K562 (cell line): Measurements from ENCODE around the gene YARS1. TPM values are rescaled to one million over a fixed set of nuclear protein-coding genes. Genes with fewer than 3 reads are reported as not detected.
A peak's percentile ranks its signal among the peaks of the same experiment; 100 is the strongest.

Experiments used
- CREB1 ChIP-seq, 2 experiments: sonication (generic) in 1 of 2; formaldehyde crosslinking in 1 of 2; IDR thresholded peaks; 2 replicates each; pipeline versions ENCODE4 v1.6.1 to v1.8.0; 2012 to 2022; ENCODE audit warnings: inconsistent platforms in 1 of 2, mild to moderate bottlenecking in 1 of 2, missing genetic modification reagents in 1 of 2, moderate library complexity in 1 of 2
- CXXC5 ChIP-seq: fragments of 250-450 bp; sonication (Bioruptor Pico); IDR thresholded peaks from 2 replicates; pipeline ENCODE4 v1.8.0; 2022; ENCODE audit warnings: inconsistent platforms, mild to moderate bottlenecking, moderate library complexity
- ELK1 ChIP-seq: sonication (generic); formaldehyde crosslinking; IDR thresholded peaks from 2 replicates; pipeline ENCODE4 v1.8.1; 2022; ENCODE audit warnings: missing genetic modification reagents
- ETV5 ChIP-seq: sonication (generic); formaldehyde crosslinking; IDR thresholded peaks from 2 replicates; pipeline ENCODE4 v1.4.0; 2020; ENCODE audit warnings: low read depth, mild to moderate bottlenecking, missing genetic modification reagents
- FOXA1 ChIP-seq: fragments of 450-650 bp; IDR thresholded peaks from 2 replicates; pipeline ENCODE4 v1.6.1; 2016; ENCODE audit warnings: mild to moderate bottlenecking, borderline replicate concordance
- GATAD2A ChIP-seq: fragments of 450-650 bp; IDR thresholded peaks from 2 replicates; pipeline ENCODE4 v1.6.1; 2017
- HIVEP1 ChIP-seq: fragments of 250-450 bp; sonication (Bioruptor Pico); IDR thresholded peaks from 2 replicates; pipeline ENCODE4 v1.4.0; 2020; ENCODE audit warnings: mild to moderate bottlenecking
- KDM5B ChIP-seq: fragments of 200-600 bp; sonication (generic); IDR thresholded peaks from 2 replicates; pipeline ENCODE4 v1.6.1; 2012; ENCODE audit warnings: low read depth, mild to moderate bottlenecking, moderate library complexity, low read length, control low read depth, inconsistent platforms; ENCODE audit not compliant: insufficient replicate concordance
- MITF ChIP-seq: IDR thresholded peaks from 2 replicates; pipeline ENCODE4 v1.6.1; 2014; ENCODE audit warnings: antibody characterized with exemption
- MTA2 ChIP-seq: fragments of 450-650 bp; IDR thresholded peaks from 2 replicates; pipeline ENCODE4 v1.6.1; 2016; ENCODE audit warnings: low read depth
- NR0B1 ChIP-seq: fragments of 450-650 bp; IDR thresholded peaks from one replicate; pipeline ENCODE4 v1.6.1; 2018; ENCODE audit warnings: mild to moderate bottlenecking, moderate library complexity; ENCODE audit not compliant: partially characterized antibody
- PTTG1 ChIP-seq: fragments of 450-650 bp; IDR thresholded peaks from 2 replicates; pipeline ENCODE4 v1.6.1; 2016; ENCODE audit warnings: low read depth, mild to moderate bottlenecking, missing genetic modification characterization, missing compliant biosample characterization
- TAF7 ChIP-seq: fragments of 450-650 bp; IDR thresholded peaks from 2 replicates; pipeline ENCODE4 v1.6.1; 2016; ENCODE audit warnings: missing genetic modification characterization, missing compliant biosample characterization
- TBP ChIP-seq: optimal IDR thresholded peaks from 2 replicates; pipeline ENCODE3; 2011; ENCODE audit warnings: low read depth, low read length, improper control_type of control experiment
- ZNF263 ChIP-seq: sonication (generic); formaldehyde crosslinking; IDR thresholded peaks from 2 replicates; pipeline ENCODE4 v1.8.0; 2022; ENCODE audit warnings: mild to moderate bottlenecking, missing genetic modification reagents, borderline replicate concordance
- ZSCAN29 ChIP-seq: fragments of 450-650 bp; IDR thresholded peaks from 2 replicates; pipeline ENCODE4 v1.6.1; 2017
- polyA plus RNA-seq, 8 experiments: library from polyadenylated mRNA; depleted of rRNA in 4 of 8; stranded (reverse) in 5 of 8; unstranded in 3 of 8; fragments of >200 nt; fragmentation: Nextera tagmentation in 2 of 8; fragmentation: Illumina TruSeq in 1 of 8; extraction: Ambion mirVana in 2 of 8; extraction: Trizol in 1 of 8; gene quantifications; 2 replicates each; pipeline versions ENCODE4 v1.2.1 to v1.2.3, GENCODE V29; 2011 to 2014; ENCODE audit warnings: inconsistent platforms in 1 of 8, missing spikeins in 1 of 8
- total RNA-seq, 7 experiments: library from RNA; depleted of rRNA in 6 of 7; stranded (reverse); fragments of >200 nt in 6 of 7; fragmentation: Illumina TruSeq in 2 of 7; extraction: Trizol in 2 of 7; gene quantifications; 2 replicates each; pipeline versions ENCODE4 v1.2.1 to v1.2.3, GENCODE V29; 2011 to 2021; ENCODE audit warnings: low replicate concordance in 1 of 7
- TF ChIP-seq, protein P1 (sequence below), 2 experiments: fragments of 450-650 bp; IDR thresholded peaks; 2 replicates each; pipeline ENCODE4 v1.6.1; 2016
- TF ChIP-seq, protein P2 (sequence below): fragments of 450-650 bp; IDR thresholded peaks from 2 replicates; pipeline ENCODE4 v1.6.1; 2018; ENCODE audit not compliant: partially characterized antibody

Gene YARS1
- total and polyA plus RNA-seq, 9 of the 15 experiments (the other 6 are each of a cell fraction or from before 2014, with no cell fraction given) = 66.2 to 336 (median 201) TPM

- TF ChIP-seq KDM5B (peak; percentile 63), TBP (peak; percentile 10), NR0B1 (no peak), MITF (no peak), PTTG1 (tag) (no peak), FOXA1 (no peak), HIVEP1 (CRISPR knock-in tag) (no peak), ZNF263 (CRISPR knock-in tag) (peak; percentile 61; the same call in 1 of the 2 replicates), MTA2 (no peak), TAF7 (tag) (no peak; the same call in 1 of the 2 replicates), CREB1 (IDR thresholded peaks at IDR 0.05) (peak; percentile 50; the same call in 1 of the 2 replicates), CREB1 (CRISPR knock-in tag; IDR thresholded peaks at IDR 0.05) (no peak), ETV5 (CRISPR knock-in tag) (no peak; the same call in 1 of the 2 replicates), ZSCAN29 (no peak), CXXC5 (CRISPR knock-in tag) (peak; percentile 72), GATAD2A (peak; percentile 66; the same call in 1 of the 2 replicates), ELK1 (CRISPR knock-in tag) (no peak)
- TF ChIP-seq, protein P1, sequence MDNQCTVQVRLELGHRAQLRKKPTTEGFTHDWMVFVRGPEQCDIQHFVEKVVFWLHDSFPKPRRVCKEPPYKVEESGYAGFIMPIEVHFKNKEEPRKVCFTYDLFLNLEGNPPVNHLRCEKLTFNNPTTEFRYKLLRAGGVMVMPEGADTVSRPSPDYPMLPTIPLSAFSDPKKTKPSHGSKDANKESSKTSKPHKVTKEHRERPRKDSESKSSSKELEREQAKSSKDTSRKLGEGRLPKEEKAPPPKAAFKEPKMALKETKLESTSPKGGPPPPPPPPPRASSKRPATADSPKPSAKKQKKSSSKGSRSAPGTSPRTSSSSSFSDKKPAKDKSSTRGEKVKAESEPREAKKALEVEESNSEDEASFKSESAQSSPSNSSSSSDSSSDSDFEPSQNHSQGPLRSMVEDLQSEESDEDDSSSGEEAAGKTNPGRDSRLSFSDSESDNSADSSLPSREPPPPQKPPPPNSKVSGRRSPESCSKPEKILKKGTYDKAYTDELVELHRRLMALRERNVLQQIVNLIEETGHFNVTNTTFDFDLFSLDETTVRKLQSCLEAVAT (IDR thresholded peaks at IDR 0.05) = 0 out of 4 replicates have a peak, but pooled peaks of 1 of the 2 experiments have one; percentile 7
- TF ChIP-seq, protein P2, sequence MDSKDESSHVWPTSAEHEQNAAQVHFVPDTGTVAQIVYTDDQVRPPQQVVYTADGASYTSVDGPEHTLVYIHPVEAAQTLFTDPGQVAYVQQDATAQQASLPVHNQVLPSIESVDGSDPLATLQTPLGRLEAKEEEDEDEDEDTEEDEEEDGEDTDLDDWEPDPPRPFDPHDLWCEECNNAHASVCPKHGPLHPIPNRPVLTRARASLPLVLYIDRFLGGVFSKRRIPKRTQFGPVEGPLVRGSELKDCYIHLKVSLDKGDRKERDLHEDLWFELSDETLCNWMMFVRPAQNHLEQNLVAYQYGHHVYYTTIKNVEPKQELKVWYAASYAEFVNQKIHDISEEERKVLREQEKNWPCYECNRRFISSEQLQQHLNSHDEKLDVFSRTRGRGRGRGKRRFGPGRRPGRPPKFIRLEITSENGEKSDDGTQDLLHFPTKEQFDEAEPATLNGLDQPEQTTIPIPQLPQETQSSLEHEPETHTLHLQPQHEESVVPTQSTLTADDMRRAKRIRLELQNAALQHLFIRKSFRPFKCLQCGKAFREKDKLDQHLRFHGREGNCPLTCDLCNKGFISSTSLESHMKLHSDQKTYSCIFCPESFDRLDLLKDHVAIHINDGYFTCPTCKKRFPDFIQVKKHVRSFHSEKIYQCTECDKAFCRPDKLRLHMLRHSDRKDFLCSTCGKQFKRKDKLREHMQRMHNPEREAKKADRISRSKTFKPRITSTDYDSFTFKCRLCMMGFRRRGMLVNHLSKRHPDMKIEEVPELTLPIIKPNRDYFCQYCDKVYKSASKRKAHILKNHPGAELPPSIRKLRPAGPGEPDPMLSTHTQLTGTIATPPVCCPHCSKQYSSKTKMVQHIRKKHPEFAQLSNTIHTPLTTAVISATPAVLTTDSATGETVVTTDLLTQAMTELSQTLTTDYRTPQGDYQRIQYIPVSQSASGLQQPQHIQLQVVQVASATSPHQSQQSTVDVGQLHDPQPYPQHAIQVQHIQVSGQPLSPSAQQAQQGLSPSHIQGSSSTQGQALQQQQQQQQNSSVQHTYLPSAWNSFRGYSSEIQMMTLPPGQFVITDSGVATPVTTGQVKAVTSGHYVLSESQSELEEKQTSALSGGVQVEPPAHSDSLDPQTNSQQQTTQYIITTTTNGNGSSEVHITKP = peak; percentile 5
Observed at GRCh38 chr1:32817815-32818786, 943 bp upstream of the YARS1 start (continued).
